Umbilical cord (tissue), 2 donors: ENCODE measurements around the gene OR14C36. TPM values are rescaled to one million over a fixed set of nuclear protein-coding genes. Genes with fewer than 3 reads are reported as not detected.
"Not testable (repeated sequence)": the region's sequence is repeated elsewhere in the genome, so short reads cannot be mapped to it uniquely, and the experiment has no call there.

Experiments used
- DNase-seq: peaks from one replicate; pipeline ENCODE4 v3.0.0-alpha.2; 2015; ENCODE audit warnings: low spot score
- total RNA-seq: library from RNA; depleted of rRNA; stranded (reverse); fragments of >200 nt; gene quantifications from one replicate; pipeline ENCODE4 v1.2.3, GENCODE V29; 2014; ENCODE audit warnings: low replicate concordance; ENCODE audit not compliant: insufficient read depth

OR14C36 gene, protein sequence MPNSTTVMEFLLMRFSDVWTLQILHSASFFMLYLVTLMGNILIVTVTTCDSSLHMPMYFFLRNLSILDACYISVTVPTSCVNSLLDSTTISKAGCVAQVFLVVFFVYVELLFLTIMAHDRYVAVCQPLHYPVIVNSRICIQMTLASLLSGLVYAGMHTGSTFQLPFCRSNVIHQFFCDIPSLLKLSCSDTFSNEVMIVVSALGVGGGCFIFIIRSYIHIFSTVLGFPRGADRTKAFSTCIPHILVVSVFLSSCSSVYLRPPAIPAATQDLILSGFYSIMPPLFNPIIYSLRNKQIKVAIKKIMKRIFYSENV
- not detected for total RNA-seq

DNA sequence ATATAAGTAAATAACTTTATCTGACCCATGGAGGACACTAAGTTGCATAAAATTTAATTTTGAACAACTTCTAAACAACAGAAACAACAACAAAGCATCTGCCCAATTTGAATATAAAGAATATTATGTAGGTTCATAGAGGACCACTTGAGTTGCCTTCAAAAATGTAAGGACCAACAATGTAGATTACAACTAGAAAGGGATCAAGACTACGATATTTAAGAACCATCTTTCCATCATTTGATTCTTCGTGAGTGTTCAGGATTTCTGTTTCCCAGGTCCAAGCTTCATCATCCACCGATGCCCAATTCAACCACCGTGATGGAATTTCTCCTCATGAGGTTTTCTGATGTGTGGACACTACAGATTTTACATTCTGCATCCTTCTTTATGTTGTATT, at the start of gene OR14C36:
OR14C36 (plus strand) TSS at position 301 of the 400 bp plus-strand sequence; CDS start at position 301, 0 bp downstream.
- no peak for DNase-seq

DNA sequence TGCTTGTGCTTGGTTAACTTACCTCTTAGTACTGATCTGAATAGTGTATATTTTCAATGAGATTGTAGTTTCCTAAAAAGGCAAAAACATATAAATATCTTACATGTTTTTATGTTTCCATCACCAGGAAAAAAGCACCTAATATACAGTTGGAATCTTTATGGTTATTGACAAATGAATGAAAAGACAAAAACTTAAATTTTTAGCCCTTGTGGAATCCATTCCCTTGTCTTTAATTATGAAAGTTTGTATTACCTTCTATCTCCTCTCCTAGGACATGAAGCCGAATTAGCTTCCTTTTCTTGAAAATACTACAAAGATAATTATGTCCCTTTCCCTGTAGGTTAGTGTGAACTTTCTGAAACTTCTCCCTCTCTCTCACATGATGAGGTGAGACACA, 45.3 kb upstream of the OR14C36 start, which contains the start of gene OR2T12:
OR2T12 (minus strand) TSS at position 101 of the 400 bp plus-strand sequence. CDS start 7,846 bp downstream, outside the sequence.
- no peak for DNase-seq

DNA sequence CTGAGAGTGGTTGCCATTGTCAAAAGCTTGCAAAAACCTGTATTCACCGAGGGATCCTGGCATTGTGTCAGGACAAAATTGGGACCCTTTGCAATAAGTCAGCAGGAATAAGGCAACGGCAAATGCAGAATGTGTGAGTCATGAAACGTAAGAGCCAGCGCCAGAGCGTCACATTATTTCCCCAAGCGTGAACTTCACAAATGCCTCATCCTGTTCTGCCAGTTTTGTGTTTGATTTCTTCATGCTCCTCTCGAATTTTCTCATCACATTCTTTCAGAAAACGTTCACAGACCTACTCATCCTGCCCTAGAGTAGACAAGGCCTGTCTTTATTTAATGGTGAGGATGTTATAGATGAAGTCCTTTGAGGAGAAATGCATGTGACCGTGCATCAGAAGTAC, 42.9 kb upstream of the OR14C36 start:
- not testable (repeated sequence) for DNase-seq

DNA sequence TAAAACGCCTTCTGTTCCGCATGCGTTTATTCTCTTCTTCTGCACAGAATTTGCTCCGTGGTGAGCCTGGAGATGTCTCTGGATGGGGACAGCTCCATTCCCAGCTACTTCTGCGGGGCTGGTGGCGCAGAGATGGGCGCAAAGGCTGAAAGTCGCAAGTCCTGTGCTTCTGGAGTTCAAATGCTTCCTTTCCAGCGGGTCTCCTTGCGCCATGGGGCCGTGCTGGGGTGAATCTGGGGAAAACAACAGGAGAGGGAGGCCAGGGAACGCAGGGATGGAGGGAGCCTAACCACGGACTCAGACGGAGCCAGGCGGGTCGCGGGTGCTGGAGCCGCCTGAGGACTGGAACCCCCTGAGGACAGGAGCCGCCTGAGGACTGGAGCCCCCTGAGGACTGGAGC, 42.5 kb upstream of the OR14C36 start:
- no peak for DNase-seq

DNA sequence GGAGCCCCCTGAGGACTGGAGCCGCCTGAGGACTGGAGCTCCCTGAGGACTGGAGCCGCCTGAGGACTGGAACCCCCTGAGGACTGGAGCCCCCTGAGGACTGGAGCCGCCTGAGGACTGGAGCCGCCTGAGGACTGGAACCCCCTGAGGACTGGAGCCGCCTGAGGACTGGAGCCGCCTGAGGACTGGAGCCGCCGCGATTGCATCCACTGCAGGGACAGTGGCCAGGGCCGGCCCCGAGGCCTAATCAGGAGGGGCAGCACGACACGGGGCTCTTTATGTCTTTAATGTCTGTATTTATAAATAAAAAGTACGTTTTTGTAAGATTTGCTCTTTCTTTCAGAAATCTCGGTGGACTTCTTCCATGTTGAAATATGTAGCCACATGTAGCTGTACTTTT, 41.8 kb upstream of the OR14C36 start:
- not testable (repeated sequence) for DNase-seq

DNA sequence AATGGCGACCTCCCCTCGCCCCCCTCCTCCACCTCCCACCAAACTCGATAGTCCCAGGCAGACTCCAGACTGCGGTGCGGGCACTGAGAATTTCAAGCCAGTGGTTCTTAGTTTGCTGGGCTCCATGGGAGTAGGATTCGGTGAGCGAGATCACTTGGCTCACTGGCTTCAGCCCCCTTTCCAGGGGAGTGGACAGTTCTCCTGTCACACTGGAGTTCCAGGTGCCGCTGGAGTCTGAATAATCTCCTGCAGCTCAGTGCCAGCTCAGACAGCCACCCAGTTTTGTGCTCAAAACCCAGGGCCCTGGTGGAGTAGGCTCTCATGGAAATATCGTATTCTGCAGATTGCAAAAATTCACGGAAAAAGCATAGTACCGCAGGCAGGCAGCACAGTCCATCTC, 31.8 kb upstream of the OR14C36 start:
- DNase-seq: no peak

DNA sequence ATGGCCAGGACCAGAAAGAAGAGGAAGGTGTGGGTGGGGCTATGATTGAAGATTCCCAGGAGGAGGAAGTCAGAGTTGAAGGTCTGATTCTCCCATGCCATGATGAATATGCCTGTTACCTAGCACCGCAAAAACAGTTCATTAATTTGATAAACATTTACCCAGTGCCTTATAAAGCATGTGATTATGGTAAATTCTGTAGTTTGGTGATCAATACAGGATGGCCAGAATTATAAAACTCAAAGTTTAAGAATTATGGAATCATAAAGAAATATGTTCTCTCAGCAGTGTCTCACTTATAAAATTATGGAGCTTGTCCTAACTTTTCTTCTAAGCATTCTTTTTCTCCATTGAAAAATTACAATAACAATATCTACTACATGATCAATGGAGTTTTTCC, 24.1 kb upstream of the OR14C36 start, which contains the start of gene OR2M7:
OR2M7 (minus strand) TSS at position 101 of the 400 bp plus-strand sequence; CDS start at position 101, 0 bp downstream.
- DNase-seq: no peak

DNA sequence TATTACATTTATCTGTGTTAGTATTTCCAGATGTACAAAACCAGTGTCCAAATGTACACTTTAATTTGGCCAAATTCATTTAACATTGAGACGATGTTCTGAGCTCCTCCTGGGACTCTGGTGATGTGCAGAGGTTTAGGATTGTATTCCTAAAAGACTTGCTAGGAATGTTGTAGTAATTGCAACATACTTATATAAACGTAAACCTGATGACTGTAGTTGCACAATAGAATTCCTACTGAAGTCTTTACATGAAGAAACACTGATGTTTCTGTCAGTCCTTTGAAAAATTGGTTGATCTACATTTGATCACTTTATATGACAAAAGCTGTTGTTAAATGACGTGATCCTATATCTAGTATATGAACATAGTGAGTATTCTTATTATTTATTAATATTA, 5.1 kb upstream of the OR14C36 start:
- DNase-seq: no peak

DNA sequence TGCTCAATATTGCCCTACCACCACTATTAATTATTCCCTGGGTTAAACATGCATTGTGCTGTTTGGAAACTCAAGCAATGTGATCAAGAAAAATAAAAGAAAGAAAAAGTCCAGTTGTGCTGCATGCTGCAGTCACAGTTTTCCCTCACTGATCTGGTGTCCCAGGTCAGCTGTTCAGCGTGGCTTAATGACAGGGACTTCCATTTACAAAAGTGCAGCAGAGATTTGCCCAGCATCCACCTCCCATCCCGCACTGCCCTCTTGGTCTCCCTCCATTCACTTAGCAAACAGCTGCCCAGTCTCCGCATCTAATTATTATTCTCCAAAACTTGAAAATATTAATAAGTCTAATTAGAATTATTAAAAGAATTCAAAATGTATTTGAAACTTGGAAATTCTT, 10.8 kb downstream of the OR14C36 start:
- DNase-seq: no peak

DNA sequence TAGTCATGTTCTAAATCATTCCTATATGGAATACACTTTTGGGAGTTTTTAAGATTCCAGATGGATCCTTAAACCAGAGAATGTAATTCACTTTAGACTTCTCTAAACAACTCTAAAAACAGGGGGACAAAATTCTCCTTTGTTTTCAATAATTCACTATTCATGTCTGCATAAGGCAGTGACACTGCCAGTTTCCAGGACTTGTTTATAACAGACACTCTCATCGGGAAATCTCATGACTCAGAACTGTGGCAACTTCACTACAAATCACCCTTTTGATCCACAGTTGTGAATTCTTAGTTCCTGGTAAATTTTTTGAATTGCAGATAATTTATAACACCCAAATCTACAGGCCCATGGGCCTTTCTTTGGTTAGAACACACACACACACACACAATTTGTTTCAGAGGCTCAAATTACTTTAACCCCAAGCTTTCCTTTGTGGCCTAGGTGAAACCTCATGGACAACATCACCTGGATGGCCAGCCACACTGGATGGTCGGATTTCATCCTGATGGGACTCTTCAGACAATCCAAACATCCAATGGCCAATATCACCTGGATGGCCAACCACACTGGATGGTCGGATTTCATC, 12.6 kb downstream of the OR14C36 start, which contains the start of gene OR2T4:
OR2T4 (plus strand) TSS at position 545 of the 595 bp plus-strand sequence; CDS start at position 545, 0 bp downstream.
- DNase-seq: no peak

DNA sequence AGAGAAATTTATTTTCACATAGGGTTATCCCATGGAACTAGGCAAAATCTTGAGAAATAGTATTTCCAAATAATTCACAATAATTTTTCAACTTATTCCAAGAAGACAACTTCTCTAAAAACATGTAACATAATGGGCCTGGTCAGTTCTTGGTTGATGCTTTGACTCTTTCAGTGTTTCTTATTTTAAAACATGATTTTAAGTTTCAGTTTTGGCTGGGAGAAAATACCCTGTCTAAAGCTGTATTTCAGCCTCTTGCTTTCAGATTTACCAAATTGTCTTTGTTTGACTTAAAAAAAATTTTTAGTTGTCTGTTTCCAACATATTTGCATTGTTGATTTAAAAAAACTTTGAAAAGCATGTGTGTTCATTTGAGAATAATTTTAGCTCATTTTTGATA, 18.0 kb downstream of the OR14C36 start:
- no peak for DNase-seq

DNA sequence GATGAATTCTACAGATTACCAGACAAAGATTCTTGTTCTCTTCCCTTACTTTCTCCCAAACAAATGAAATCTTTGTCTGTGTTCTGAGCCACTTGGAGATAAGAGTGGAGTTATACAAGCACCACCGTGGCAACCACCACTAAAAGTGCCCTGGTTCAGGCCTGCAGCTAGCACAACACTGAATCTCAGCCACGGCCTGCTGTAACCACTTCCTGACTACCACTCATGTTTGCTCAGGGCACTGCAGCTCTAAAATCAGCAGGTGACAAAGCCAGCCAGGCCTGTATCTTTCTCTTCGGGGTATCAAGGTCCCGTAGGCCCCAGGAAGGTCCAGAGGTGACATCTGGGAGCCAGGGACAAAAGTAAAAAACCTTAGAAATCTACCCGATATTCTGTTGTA, 23.8 kb downstream of the OR14C36 start:
- no peak for DNase-seq

DNA sequence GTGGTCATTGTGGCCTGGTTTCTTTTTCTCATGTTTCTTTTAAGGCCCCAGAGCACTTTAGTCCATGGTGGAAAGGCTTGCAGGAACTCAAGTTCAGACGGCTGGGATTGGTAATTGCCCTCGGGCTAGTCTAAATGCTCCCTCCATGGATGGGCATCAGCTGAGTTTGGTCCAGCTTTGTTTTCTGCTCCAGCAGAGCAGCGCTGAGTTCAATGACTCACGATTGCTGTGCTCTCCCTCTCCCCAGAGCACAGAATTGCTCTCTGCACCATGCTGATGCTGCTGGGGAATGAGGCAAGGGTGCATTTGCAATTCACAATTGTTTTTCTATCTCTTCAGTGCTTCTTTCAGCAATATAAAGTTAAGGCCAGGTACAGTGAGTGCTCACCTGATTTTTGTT, 25.2 kb downstream of the OR14C36 start:
- DNase-seq: no peak

DNA sequence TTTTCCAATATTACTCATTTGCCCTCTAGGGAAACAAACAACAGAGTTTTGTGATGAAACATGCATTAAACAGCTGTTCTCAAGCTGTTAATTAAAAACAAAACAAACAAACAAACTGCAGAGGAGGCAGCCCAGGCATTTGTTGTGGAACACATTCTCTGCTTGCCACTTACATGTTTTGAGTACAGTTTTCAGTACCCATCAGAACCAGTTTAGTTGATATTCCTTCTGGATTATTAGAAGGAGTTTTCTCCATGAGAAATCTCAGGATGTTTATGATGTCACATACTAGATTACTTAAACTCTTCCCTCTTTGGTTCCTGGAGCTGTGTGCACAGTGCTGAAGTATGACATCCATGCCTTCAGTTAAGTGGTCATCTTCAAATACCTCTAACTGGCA, 26.9 kb downstream of the OR14C36 start, which contains the start of gene OR2T6:
OR2T6 (plus strand) TSS at position 301 of the 400 bp plus-strand sequence. CDS start 11,863 bp downstream, outside the sequence.
- no peak for DNase-seq

DNA sequence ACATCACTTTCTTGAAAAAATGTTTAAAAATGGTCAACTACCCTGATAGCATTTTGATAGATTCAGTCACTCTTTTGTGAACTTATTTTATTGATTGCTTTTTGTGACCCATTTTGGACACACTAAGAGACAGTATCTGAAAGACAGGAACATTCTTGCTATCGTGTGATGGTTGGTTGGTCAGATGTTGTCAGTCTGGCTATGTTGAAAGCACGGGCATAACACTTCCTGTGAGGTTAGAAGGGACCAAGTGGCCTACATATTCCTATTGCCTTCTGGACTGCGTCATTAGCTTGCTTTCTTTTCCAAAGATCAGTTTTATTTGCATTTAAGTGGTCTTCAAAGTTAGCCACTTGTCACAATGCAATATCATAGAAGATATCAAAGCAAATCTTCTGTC, 28.3 kb downstream of the OR14C36 start:
- no peak for DNase-seq

DNA sequence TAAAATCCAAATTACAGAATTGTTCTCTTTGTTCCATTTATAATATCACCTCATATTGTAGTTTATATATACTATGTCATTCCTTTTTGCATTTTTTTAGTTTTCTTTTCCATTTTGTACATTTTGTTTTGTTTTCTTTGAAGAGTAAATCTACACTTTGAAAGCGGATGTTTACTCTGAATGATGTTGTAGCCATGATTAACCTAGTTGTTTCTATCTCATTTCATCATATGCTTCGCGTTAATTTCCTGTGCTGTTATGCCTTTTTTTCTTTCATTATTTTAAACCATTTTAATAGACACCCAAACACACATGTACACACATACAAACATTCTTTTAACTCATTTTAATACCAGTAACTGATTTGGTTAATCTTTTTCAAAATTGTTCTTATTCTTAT, 32.3 kb downstream of the OR14C36 start:
- no peak for DNase-seq

DNA sequence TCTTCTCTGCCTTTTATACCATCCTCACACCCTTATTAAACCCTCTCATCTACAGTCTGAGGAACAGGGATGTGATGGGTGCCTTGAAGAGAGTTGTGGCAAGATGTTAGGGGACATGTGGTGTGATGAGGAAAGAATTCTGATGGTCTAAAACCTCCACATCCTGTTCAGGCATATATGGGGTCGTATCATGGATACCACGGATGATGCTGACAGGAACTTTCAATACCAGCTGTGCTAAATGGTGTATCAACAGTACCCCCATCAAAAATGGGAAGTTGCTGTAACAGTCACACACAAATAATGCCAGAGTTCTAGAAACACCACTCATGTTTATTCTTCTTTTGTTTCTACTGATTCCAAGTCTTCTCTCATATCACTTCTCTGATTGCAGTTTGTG, 39.9 kb downstream of the OR14C36 start:
- no peak for DNase-seq

DNA sequence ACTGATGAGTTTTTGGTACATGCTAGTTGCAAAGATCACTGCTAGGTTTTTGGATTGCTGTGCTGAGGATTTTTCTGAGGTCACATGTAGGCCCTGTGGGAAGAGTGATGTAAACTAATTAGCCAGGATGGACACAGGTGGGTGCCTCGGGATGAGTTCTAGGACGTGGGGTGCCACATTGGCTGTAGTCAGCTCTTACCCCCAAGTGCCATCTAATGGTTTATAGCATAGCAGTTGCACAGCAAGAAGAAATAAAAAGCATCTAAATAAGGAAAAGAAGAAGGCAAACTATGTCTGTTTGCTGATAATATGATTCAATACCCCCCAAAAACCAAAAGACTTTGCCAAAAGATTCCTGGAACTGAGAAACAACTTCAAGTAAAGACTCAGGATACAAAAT, 44.5 kb downstream of the OR14C36 start:
- no peak for DNase-seq

Other genes starting within 250 kb of the OR14C36 start
- 3.6 TPM for gene OR2M5, start 203.6 kb upstream of the OR14C36 start, total RNA-seq
- gene OR2M2, start 174.0 kb upstream of the OR14C36 start, total RNA-seq: 4.8 TPM
- gene OR2M3, start 151.5 kb upstream of the OR14C36 start, total RNA-seq: 1.2 TPM
- 5.5 TPM for gene OR2M4, start 117.4 kb upstream of the OR14C36 start, total RNA-seq
- 2.6 TPM for gene OR2T33, start 70.8 kb upstream of the OR14C36 start, total RNA-seq
- gene OR2T12, start 45.4 kb upstream of the OR14C36 start, total RNA-seq: 6.7 TPM
- 3.4 TPM for gene OR2M7, start 24.2 kb upstream of the OR14C36 start, total RNA-seq
- not detected for gene OR2T4, start 12.9 kb downstream of the OR14C36 start, total RNA-seq
- gene OR2T6, start 27.0 kb downstream of the OR14C36 start, total RNA-seq: 1.9 TPM
- gene OR2T1, start 54.3 kb downstream of the OR14C36 start, total RNA-seq: 1.4 TPM
- gene OR2T2, start 96.9 kb downstream of the OR14C36 start, total RNA-seq: not detected
- gene OR2T3, start 124.6 kb downstream of the OR14C36 start, total RNA-seq: not detected
- not detected for gene OR2T5, start 139.8 kb downstream of the OR14C36 start, total RNA-seq
- gene OR2G6, start 159.3 kb downstream of the OR14C36 start, total RNA-seq: 2.2 TPM
- 10.8 TPM for gene OR2T29, start 214.0 kb downstream of the OR14C36 start, total RNA-seq
- gene OR2T34, start 226.0 kb downstream of the OR14C36 start, total RNA-seq: not detected
- 0.72 TPM for gene OR2T10, start 248.9 kb downstream of the OR14C36 start, total RNA-seq